Esophagus squamous epithelium (tissue), 4 donors: ENCODE measurements around the gene TAS2R20.

Experiments
- CTCF ChIP-seq, 6 experiments: fragments of 450-650 bp in 4 of 6; fragments of 200-600 bp in 2 of 6; sonication (generic) in 2 of 6; IDR thresholded peaks; one replicate each; pipeline ENCODE4 v1.5.1; 2016 to 2019; ENCODE audit warnings: antibody characterized with exemption in 6 of 6, mild to moderate bottlenecking in 4 of 6, moderate library complexity in 4 of 6
- POLR2A ChIP-seq, 4 donors: fragments of 450-650 bp; IDR thresholded peaks; one replicate each; pipeline ENCODE4 v1.6.1; 2017; ENCODE audit warnings: antibody characterized with exemption in 4 of 4, mild to moderate bottlenecking in 4 of 4, moderate library complexity in 3 of 4

- TF ChIP-seq CTCF (IDR thresholded peaks at IDR 0.05) (no peak), POLR2A (IDR thresholded peaks at IDR 0.05) (no peak)
Observed at GRCh38 chr12:10960211-10960610, 37.9 kb downstream of the TAS2R20 start.
